ENCODE measurements around the gene CUL7.
A peak's percentile ranks its signal among the peaks of the same experiment; 100 is the strongest.

CUL7 gene

GRCh38 chr6:43011207-43011606 lies 42.4 kb downstream of the CUL7 start:
- Histone ChIP-seq H3K9ac (ENCODE audit: low read depth, low read length, poor library complexity, severe bottlenecking) (peak overlapping the region; percentile 91), H3K4me3 (ENCODE audit: low read length, poor library complexity, severe bottlenecking) (no peak overlapping the region), H3K27me3 (ENCODE audit: insufficient read depth, low read length, poor library complexity, severe bottlenecking) (no peaks in the 10 kb centered on the region), H3F3A (ENCODE audit: low read depth) (no peaks in the 10 kb centered on the region), H3K4me2 (ENCODE audit: low read depth, low read length, poor library complexity, severe bottlenecking) (peak overlapping the region; percentile 97), H3K9me3 (ENCODE audit: insufficient read depth, low read depth, low read length) (no peaks in the 10 kb centered on the region), H3K9me2 (replicated peaks; ENCODE audit: low read depth, low read length) (no peaks in the 10 kb centered on the region), H3K36me3 (ENCODE audit: insufficient read depth, low read length) (peaks cover 59% of the 10 kb centered on the region; the same call in 1 of the 2 replicates), H3K79me2 (ENCODE audit: insufficient read depth, low read length) (peaks cover 39% of the 10 kb centered on the region), H2AFZ (ENCODE audit: low read length) (no peak overlapping the region), H3K4me1 (ENCODE audit: insufficient read depth, low read length, poor library complexity, severe bottlenecking) (peaks cover 28% of the 10 kb centered on the region), H4K20me1 (ENCODE audit: insufficient read depth, low read length, poor library complexity, severe bottlenecking) (no peaks in the 10 kb centered on the region)
- TF ChIP-seq EZH2phosphoT487 (IDR thresholded peaks at IDR 0.05; ENCODE audit: borderline replicate concordance) (no peak), CTCF (conservative IDR thresholded peaks at IDR 0.05; ENCODE audit: low read length) (no peak; the same call in 1 of the 2 replicates)

GRCh38 chr6:43009124-43009523 lies 44.5 kb downstream of the CUL7 start:
- Histone ChIP-seq H3K79me2 (ENCODE audit: insufficient read depth, low read length) (peaks cover 20% of the 10 kb centered on the region), H3K9me3 (ENCODE audit: insufficient read depth, low read depth, low read length) (no peaks in the 10 kb centered on the region), H3F3A (ENCODE audit: low read depth) (no peaks in the 10 kb centered on the region), H2AFZ (ENCODE audit: low read length) (no peak overlapping the region), H3K4me2 (ENCODE audit: low read depth, low read length, poor library complexity, severe bottlenecking) (no peak overlapping the region), H3K9ac (ENCODE audit: low read depth, low read length, poor library complexity, severe bottlenecking) (no peak overlapping the region), H3K36me3 (ENCODE audit: insufficient read depth, low read length) (peaks cover 63% of the 10 kb centered on the region; the same call in 1 of the 2 replicates), H4K20me1 (ENCODE audit: insufficient read depth, low read length, poor library complexity, severe bottlenecking) (no peaks in the 10 kb centered on the region), H3K4me1 (ENCODE audit: insufficient read depth, low read length, poor library complexity, severe bottlenecking) (peaks cover 14% of the 10 kb centered on the region), H3K9me2 (replicated peaks; ENCODE audit: low read depth, low read length) (no peaks in the 10 kb centered on the region), H3K27me3 (ENCODE audit: insufficient read depth, low read length, poor library complexity, severe bottlenecking) (no peaks in the 10 kb centered on the region), H3K4me3 (ENCODE audit: low read length, poor library complexity, severe bottlenecking) (no peak overlapping the region)
- TF ChIP-seq CTCF (conservative IDR thresholded peaks at IDR 0.05; ENCODE audit: low read length) (peak; percentile 67), EZH2phosphoT487 (IDR thresholded peaks at IDR 0.05; ENCODE audit: borderline replicate concordance) (no peak)

DNA sequence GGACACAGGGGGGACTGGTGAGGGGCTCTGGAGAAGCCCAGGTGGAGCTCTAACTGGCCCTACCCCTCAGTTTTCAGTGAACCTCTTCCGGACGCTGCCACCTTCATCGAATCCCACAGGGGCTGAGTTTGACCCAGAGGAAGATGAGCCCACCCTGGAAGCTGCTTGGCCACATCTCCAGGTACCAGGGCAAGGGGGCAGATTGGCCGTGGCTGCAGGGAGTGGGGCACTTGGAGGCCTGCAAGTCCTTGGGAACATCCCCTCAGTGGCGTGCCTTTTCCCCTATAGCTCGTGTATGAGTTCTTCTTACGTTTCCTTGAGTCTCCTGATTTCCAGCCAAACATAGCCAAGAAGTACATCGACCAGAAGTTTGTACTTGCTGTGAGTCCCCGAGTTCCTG lies 46.5 kb downstream of the CUL7 start:
- no peaks in the 10 kb centered on the region for H3K9me2 ChIP-seq (replicated peaks; ENCODE audit: low read depth, low read length)
- no peak for TF ChIP-seq CTCF (conservative IDR thresholded peaks at IDR 0.05; ENCODE audit: low read length)
- TF ChIP-seq EZH2phosphoT487 (IDR thresholded peaks at IDR 0.05; ENCODE audit: borderline replicate concordance), result no peak
- no peak overlapping the region for H3K4me2 ChIP-seq (ENCODE audit: low read depth, low read length, poor library complexity, severe bottlenecking)
- H3K79me2 ChIP-seq (ENCODE audit: insufficient read depth, low read length), result peaks cover 6% of the 10 kb centered on the region
- H2AFZ ChIP-seq (ENCODE audit: low read length), result no peak overlapping the region
- H3K9ac ChIP-seq (ENCODE audit: low read depth, low read length, poor library complexity, severe bottlenecking), result no peak overlapping the region
- H3K27me3 ChIP-seq (ENCODE audit: insufficient read depth, low read length, poor library complexity, severe bottlenecking), result no peaks in the 10 kb centered on the region
- H4K20me1 ChIP-seq (ENCODE audit: insufficient read depth, low read length, poor library complexity, severe bottlenecking), result no peaks in the 10 kb centered on the region
- peaks cover 62% of the 10 kb centered on the region; the same call in 1 of the 2 replicates for H3K36me3 ChIP-seq (ENCODE audit: insufficient read depth, low read length)
- H3K9me3 ChIP-seq (ENCODE audit: insufficient read depth, low read depth, low read length), result no peaks in the 10 kb centered on the region
- H3K4me1 ChIP-seq (ENCODE audit: insufficient read depth, low read length, poor library complexity, severe bottlenecking), result peaks cover 2% of the 10 kb centered on the region
- no peaks in the 10 kb centered on the region for H3F3A ChIP-seq (ENCODE audit: low read depth)
- H3K4me3 ChIP-seq (ENCODE audit: low read length, poor library complexity, severe bottlenecking), result no peak overlapping the region
